Activated CD8-positive, alpha-beta T cell treated with anti-CD3 and anti-CD28 coated beads for 36 hours (primary cell): ENCODE results near the gene FURIN. TPM values are rescaled to one million over a fixed set of nuclear protein-coding genes. Genes with fewer than 3 reads are reported as not detected.

Experiments used
- ATAC-seq: fragments of 200-7000 bp; cut with Tn5 transposase; one replicate; pipeline ENCODE4 v1.10.0; 2021; ENCODE audit warnings: mild to moderate bottlenecking, moderate library complexity
- CTCF ChIA-PET: fragments of 350-600 bp; sonication (Branson Sonifier 250); formaldehyde crosslinking; loops from one replicate; lab custom pipeline; 2021; ENCODE audit warnings: antibody characterized with exemption; lab: Charles Lee
- POLR2A ChIA-PET: fragments of 350-600 bp; sonication (Branson Sonifier 250); formaldehyde crosslinking; loops from one replicate; lab custom pipeline; 2021; ENCODE audit warnings: antibody characterized with exemption; lab: Charles Lee
- DNase-seq: peaks from one replicate; pipeline ENCODE4 v3.0.0-alpha.2; 2020
- H3K27ac Mint-ChIP-seq: one replicate; pipeline ENCODE4 v1.8.0; 2021; ENCODE audit warnings: mild to moderate bottlenecking, mixed read lengths
- H3K27me3 Mint-ChIP-seq: one replicate; pipeline ENCODE4 v1.8.0; 2021; ENCODE audit warnings: mixed read lengths
- H3K36me3 Mint-ChIP-seq: one replicate; pipeline ENCODE4 v1.8.0; 2021; ENCODE audit warnings: low read depth, mixed read lengths
- H3K4me1 Mint-ChIP-seq: one replicate; pipeline ENCODE4 v1.8.0; 2021; ENCODE audit warnings: low read depth, mixed read lengths
- H3K4me3 Mint-ChIP-seq: one replicate; pipeline ENCODE4 v1.8.0; 2021; ENCODE audit warnings: mild to moderate bottlenecking, moderate library complexity, mixed read lengths
- H3K9me3 Mint-ChIP-seq: one replicate; pipeline ENCODE4 v1.8.0; 2021; ENCODE audit warnings: mixed read lengths
- CTCF ChIP-seq: fragments of 200-600 bp; IDR thresholded peaks from one replicate; pipeline ENCODE4 v1.8.0; 2022; ENCODE audit warnings: antibody characterized with exemption, mild to moderate bottlenecking
- intact Hi-C: fragments of 100-400 bp; cut with micrococcal nuclease; formaldehyde crosslinking; loops from one replicate; pipeline ENCODE4 v1.10.0; 2022
- total RNA-seq, 2 experiments: library from RNA; stranded (reverse); gene quantifications; one replicate each; pipeline ENCODE4 v1.2.3, GENCODE V29; 2021

FURIN gene
- total RNA-seq, 2 experiments from 2014 or later = 111 to 117 TPM

GRCh38 chr15:90911302-90911623 is 42.9 kb downstream of the FURIN start:
- ChIA-PET CTCF (no interaction called here), POLR2A (no interaction called here)
- Mint-ChIP-seq H3K27me3 (no peaks in the 10 kb centered on the region), H3K4me1 (no peaks in the 10 kb centered on the region), H3K4me3 (no peak overlapping the region), H3K27ac (no peak overlapping the region), H3K9me3 (no peaks in the 10 kb centered on the region), H3K36me3 (peaks cover 42% of the 10 kb centered on the region)
- TF ChIP-seq CTCF = no peak
- ATAC-seq (no peak), DNase-seq (no peak)
- intact Hi-C loops = no loop called here

- CTCF ChIA-PET = interaction anchor here (2.2 kb wide), 1 partner anchor 9 kb away, joined by 8 read pairs; the partner anchor contains the start of gene MAN2A2
- DNase-seq (no peak), ATAC-seq (no peak)
- TF ChIP-seq CTCF = no peak
- intact Hi-C loops = no loop called here
- POLR2A ChIA-PET = no interaction called here
- H3K27ac Mint-ChIP-seq = no peak overlapping the region
- H3K4me1 Mint-ChIP-seq = no peaks in the 10 kb centered on the region
- no peaks in the 10 kb centered on the region for H3K9me3 Mint-ChIP-seq
- H3K4me3 Mint-ChIP-seq = no peak overlapping the region
- H3K27me3 Mint-ChIP-seq = no peaks in the 10 kb centered on the region
- H3K36me3 Mint-ChIP-seq = peaks cover 38% of the 10 kb centered on the region
Observed at GRCh38 chr15:90911906-90912769, 43.8 kb downstream of the FURIN start.

GRCh38 chr15:90912770-90913075 is 44.3 kb downstream of the FURIN start:
- DNase-seq = no peak
- intact Hi-C loops = no loop called here
- POLR2A ChIA-PET = interaction anchor here (1.3 kb wide), 1 partner anchor 10 kb away, joined by 4 read pairs; no protein-coding TSS in a partner anchor
- TF ChIP-seq CTCF = no peak
- H3K9me3 Mint-ChIP-seq = no peaks in the 10 kb centered on the region
- CTCF ChIA-PET = interaction anchor here (2.2 kb wide), 1 partner anchor 10 kb away, joined by 8 read pairs; the partner anchor contains the start of gene MAN2A2
- H3K27me3 Mint-ChIP-seq = no peaks in the 10 kb centered on the region
- no peak overlapping the region for H3K4me3 Mint-ChIP-seq
- no peak for ATAC-seq
- no peaks in the 10 kb centered on the region for H3K4me1 Mint-ChIP-seq
- no peak overlapping the region for H3K27ac Mint-ChIP-seq
- H3K36me3 Mint-ChIP-seq = peaks cover 35% of the 10 kb centered on the region

GRCh38 chr15:90913398-90913944 is 45.1 kb downstream of the FURIN start:
- POLR2A ChIA-PET = interaction anchor here (1.2 to 1.6 kb wide), 4 partner anchors 8 to 17 kb away, joined by 3 to 5 read pairs (median 4); partner anchors contain the start of gene MAN2A2
- peaks cover 34% of the 10 kb centered on the region for H3K36me3 Mint-ChIP-seq
- ATAC-seq (no peak), DNase-seq (no peak)
- TF ChIP-seq CTCF = no peak
- H3K27ac Mint-ChIP-seq = no peak overlapping the region
- H3K4me3 Mint-ChIP-seq = no peak overlapping the region
- H3K27me3 Mint-ChIP-seq = no peaks in the 10 kb centered on the region
- intact Hi-C loops = no loop called here
- no peaks in the 10 kb centered on the region for H3K9me3 Mint-ChIP-seq
- no peaks in the 10 kb centered on the region for H3K4me1 Mint-ChIP-seq
- CTCF ChIA-PET = interaction anchor here (0.8 to 2.2 kb wide), 3 partner anchors 11 to 27 kb away, joined by 3 to 10 read pairs (median 8); partner anchors contain the start of genes HDDC3 and MAN2A2
